ENCODE results near the gene BICRAL.
"Not testable (repeated sequence)": the region's sequence is repeated elsewhere in the genome, so short reads cannot be mapped to it uniquely, and the experiment has no call there.

Gene BICRAL

GRCh38 chr6:42781796-42782688, at the start of gene BICRAL:
TSS of gene BICRAL (plus strand) at chr6:42782052. CDS start at chr6:42822023, 39,971 bp downstream.
- DNase-seq, result peak; percentile 70

GRCh38 chr6:42733867-42734481, 47.9 kb upstream of the BICRAL start:
- DNase-seq, result not testable (repeated sequence)

- DNase-seq, result no peak
Measured at GRCh38 chr6:42735976-42736375, 45.9 kb upstream of the BICRAL start.

- no peak for DNase-seq
Measured at GRCh38 chr6:42740725-42741124, 41.1 kb upstream of the BICRAL start.

- no peak for DNase-seq
Measured at GRCh38 chr6:42742116-42742894, 39.5 kb upstream of the BICRAL start.

- DNase-seq, result no peak
Measured at GRCh38 chr6:42744351-42744893, 37.4 kb upstream of the BICRAL start.

GRCh38 chr6:42745083-42745639, 36.7 kb upstream of the BICRAL start:
- peak; percentile 69 for DNase-seq

GRCh38 chr6:42745640-42746462, 36.0 kb upstream of the BICRAL start, which contains the start of gene TBCC:
TSS of gene TBCC (minus strand) at chr6:42746103. CDS start at chr6:42746073, 30 bp downstream.
- DNase-seq, result peak; percentile 99

GRCh38 chr6:42746463-42747391, 35.1 kb upstream of the BICRAL start:
- DNase-seq, result peak; percentile 98

GRCh38 chr6:42748203-42748898, 33.5 kb upstream of the BICRAL start:
- no peak for DNase-seq

- DNase-seq, result no peak
Measured at GRCh38 chr6:42751055-42751454, 30.8 kb upstream of the BICRAL start.

- no peak for DNase-seq
Measured at GRCh38 chr6:42754759-42755158, 27.1 kb upstream of the BICRAL start.

GRCh38 chr6:42756722-42757121, 25.1 kb upstream of the BICRAL start:
- no peak for DNase-seq

- DNase-seq, result no peak
Measured at GRCh38 chr6:42758756-42759430, 23.0 kb upstream of the BICRAL start.

- no peak for DNase-seq
Measured at GRCh38 chr6:42761287-42762067, 20.4 kb upstream of the BICRAL start.

GRCh38 chr6:42762426-42762859, 19.4 kb upstream of the BICRAL start:
- no peak for DNase-seq

- no peak for DNase-seq
Measured at GRCh38 chr6:42762950-42763349, 18.9 kb upstream of the BICRAL start.

- no peak for DNase-seq
Measured at GRCh38 chr6:42764911-42765648, 16.8 kb upstream of the BICRAL start.

All from islet precursor cell (in vitro differentiated cells).